A673 (cell line): ENCODE measurements around the gene CNPPD1.

Experiments
- CTCF ChIP-seq: fragments of 300-800, 200-600 bp; sonication (generic); conservative IDR thresholded peaks from 2 replicates; pipeline ENCODE4 v1.5.1; 2017; ENCODE audit warnings: low read depth, mild to moderate bottlenecking, antibody characterized with exemption, low read length, moderate library complexity, mixed read lengths
- EZH2 ChIP-seq: fragments of 200-600 bp; sonication (generic); IDR thresholded peaks from 2 replicates; pipeline ENCODE4 v1.6.1; 2017; ENCODE audit warnings: borderline replicate concordance, low read depth, mild to moderate bottlenecking, mixed read lengths, antibody characterized with exemption, low read length; ENCODE audit not compliant: poor library complexity, severe bottlenecking

- TF ChIP-seq EZH2 (no peak), CTCF (no peak)
Observed at GRCh38 chr2:219210886-219211362, 34.2 kb upstream of the CNPPD1 start.
